ENCODE measurements around the gene CDHR5. TPM values are rescaled to one million over a fixed set of nuclear protein-coding genes. Genes with fewer than 3 reads are reported as not detected.

CDHR5 gene
- total RNA-seq, 1 donor from 2014 or later, result not detected

DNA sequence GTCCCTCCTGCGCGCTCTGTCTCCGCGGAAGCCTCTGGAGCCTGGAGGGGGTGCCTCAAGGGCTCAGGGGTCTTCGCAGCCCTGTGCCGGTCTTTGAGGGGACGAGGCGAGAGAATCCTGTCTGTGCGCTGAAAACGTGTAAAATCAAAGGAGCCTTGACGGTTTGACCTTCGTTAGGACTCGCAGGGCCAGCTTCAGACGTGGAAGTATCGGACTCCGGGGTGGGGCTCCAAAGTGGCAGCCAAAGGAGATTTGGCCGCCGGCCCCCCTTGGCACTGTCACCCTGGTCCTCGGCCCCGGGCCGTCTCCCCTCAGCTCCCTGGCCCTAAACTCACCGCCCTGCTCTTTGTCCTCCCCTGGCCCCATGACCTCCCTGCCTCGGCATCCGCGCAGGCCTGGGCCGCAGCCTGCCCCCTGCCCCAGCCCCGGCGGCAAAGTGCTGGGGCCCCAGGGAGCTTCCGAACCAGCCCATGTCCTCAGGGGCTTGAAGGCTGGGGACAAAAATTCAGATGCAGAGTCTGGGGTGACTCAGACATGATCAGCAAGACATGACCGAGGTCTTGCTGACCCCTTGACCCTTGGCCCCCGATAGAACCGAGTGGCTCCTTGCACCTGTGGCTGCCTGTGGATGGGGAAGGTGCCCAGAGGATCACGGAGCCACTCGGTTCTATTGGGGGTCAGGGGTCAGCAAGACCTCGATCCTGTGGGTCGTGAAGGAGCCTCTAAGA, 55.4 kb downstream of the CDHR5 start:
- H3K9me3 ChIP-seq (ENCODE audit: low read depth), result no peaks in the 10 kb centered on the region
- peaks cover 35% of the 10 kb centered on the region for H4K20me1 ChIP-seq (ENCODE audit: low read depth)
- peak overlapping the region; percentile 90 for H3K4me3 ChIP-seq
- no peak overlapping the region for H2AFZ ChIP-seq (replicated peaks)
- peaks cover 36% of the 10 kb centered on the region for H3K4me1 ChIP-seq
- TF ChIP-seq EZH2phosphoT487 (IDR thresholded peaks at IDR 0.05) (no peak), EZH2 (IDR thresholded peaks at IDR 0.05) (no peak)
- TF ChIP-seq, protein P1, sequence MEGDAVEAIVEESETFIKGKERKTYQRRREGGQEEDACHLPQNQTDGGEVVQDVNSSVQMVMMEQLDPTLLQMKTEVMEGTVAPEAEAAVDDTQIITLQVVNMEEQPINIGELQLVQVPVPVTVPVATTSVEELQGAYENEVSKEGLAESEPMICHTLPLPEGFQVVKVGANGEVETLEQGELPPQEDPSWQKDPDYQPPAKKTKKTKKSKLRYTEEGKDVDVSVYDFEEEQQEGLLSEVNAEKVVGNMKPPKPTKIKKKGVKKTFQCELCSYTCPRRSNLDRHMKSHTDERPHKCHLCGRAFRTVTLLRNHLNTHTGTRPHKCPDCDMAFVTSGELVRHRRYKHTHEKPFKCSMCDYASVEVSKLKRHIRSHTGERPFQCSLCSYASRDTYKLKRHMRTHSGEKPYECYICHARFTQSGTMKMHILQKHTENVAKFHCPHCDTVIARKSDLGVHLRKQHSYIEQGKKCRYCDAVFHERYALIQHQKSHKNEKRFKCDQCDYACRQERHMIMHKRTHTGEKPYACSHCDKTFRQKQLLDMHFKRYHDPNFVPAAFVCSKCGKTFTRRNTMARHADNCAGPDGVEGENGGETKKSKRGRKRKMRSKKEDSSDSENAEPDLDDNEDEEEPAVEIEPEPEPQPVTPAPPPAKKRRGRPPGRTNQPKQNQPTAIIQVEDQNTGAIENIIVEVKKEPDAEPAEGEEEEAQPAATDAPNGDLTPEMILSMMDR (IDR thresholded peaks at IDR 0.05), result no peak
- H3K9ac ChIP-seq, result peak overlapping the region; percentile 27
- H3K4me3 Mint-ChIP-seq, result peak overlapping the region; percentile 86
- H3K36me3 ChIP-seq, result no peaks in the 10 kb centered on the region
- H3K79me2 ChIP-seq (ENCODE audit: low read depth), result peaks cover 7% of the 10 kb centered on the region
- peak overlapping the region; percentile 98 for H3K4me2 ChIP-seq
- DNase-seq (ENCODE audit: low spot score), result peak; percentile 56
- H3K27me3 ChIP-seq, result peaks cover 4% of the 10 kb centered on the region
- H3K27me3 Mint-ChIP-seq (ENCODE audit: insufficient read depth, low read depth), result peaks cover 11% of the 10 kb centered on the region
- H3K36me3 Mint-ChIP-seq, result no peaks in the 10 kb centered on the region
- no peaks in the 10 kb centered on the region for H3K9me3 Mint-ChIP-seq
- H3K4me1 Mint-ChIP-seq, result peaks cover 19% of the 10 kb centered on the region
- H3F3A ChIP-seq (ENCODE audit: low read depth), result peaks cover 51% of the 10 kb centered on the region
- H3K27ac Mint-ChIP-seq, result peak overlapping the region; percentile 72
- no peak overlapping the region for H3K27ac ChIP-seq

GRCh38 chr11:568306-569157, 56.2 kb downstream of the CDHR5 start:
- H3K9me3 Mint-ChIP-seq, result no peaks in the 10 kb centered on the region

GRCh38 chr11:567629-568292, 57.0 kb downstream of the CDHR5 start:
- no peak overlapping the region for H3K27ac ChIP-seq
- no peaks in the 10 kb centered on the region for H3K27me3 ChIP-seq
- peak overlapping the region; percentile 90 for H3K4me3 ChIP-seq
- no peaks in the 10 kb centered on the region for H3K9me3 ChIP-seq (ENCODE audit: low read depth)
- H2AFZ ChIP-seq (replicated peaks), result no peak overlapping the region
- H3K79me2 ChIP-seq (ENCODE audit: low read depth), result peaks cover 7% of the 10 kb centered on the region
- Mint-ChIP-seq H3K36me3 (no peaks in the 10 kb centered on the region), H3K27ac (no peak overlapping the region), H3K4me1 (peaks cover 12% of the 10 kb centered on the region), H3K27me3 (ENCODE audit: insufficient read depth, low read depth) (peaks cover 11% of the 10 kb centered on the region), H3K9me3 (no peaks in the 10 kb centered on the region), H3K4me3 (peak overlapping the region; percentile 92)
- H3K9ac ChIP-seq, result peak overlapping the region; percentile 11
- peaks cover 45% of the 10 kb centered on the region for H3F3A ChIP-seq (ENCODE audit: low read depth)
- H3K4me1 ChIP-seq, result peaks cover 32% of the 10 kb centered on the region
- TF ChIP-seq EZH2 (IDR thresholded peaks at IDR 0.05) (no peak), EZH2phosphoT487 (IDR thresholded peaks at IDR 0.05) (no peak)
- TF ChIP-seq, protein P1 (IDR thresholded peaks at IDR 0.05), result no peak
- peak overlapping the region; percentile 83 for H3K4me2 ChIP-seq
- DNase-seq (ENCODE audit: low spot score), result no peak
- H4K20me1 ChIP-seq (ENCODE audit: low read depth), result peaks cover 39% of the 10 kb centered on the region
- H3K36me3 ChIP-seq, result no peaks in the 10 kb centered on the region

More at GRCh38 chr11:568306-569157, 56.2 kb downstream of the CDHR5 start:
- Histone ChIP-seq H3K9ac (peak overlapping the region; percentile 27), H3K4me2 (peak overlapping the region; percentile 98), H4K20me1 (ENCODE audit: low read depth) (peaks cover 39% of the 10 kb centered on the region), H3K27ac (no peak overlapping the region), H3K36me3 (no peaks in the 10 kb centered on the region), H3K79me2 (ENCODE audit: low read depth) (peaks cover 7% of the 10 kb centered on the region), H3F3A (ENCODE audit: low read depth) (peaks cover 48% of the 10 kb centered on the region), H3K4me3 (peak overlapping the region; percentile 90), H3K9me3 (ENCODE audit: low read depth) (no peaks in the 10 kb centered on the region), H2AFZ (replicated peaks) (no peak overlapping the region), H3K4me1 (peaks cover 32% of the 10 kb centered on the region), H3K27me3 (no peaks in the 10 kb centered on the region)
- peaks cover 14% of the 10 kb centered on the region for H3K4me1 Mint-ChIP-seq
- no peak overlapping the region for H3K27ac Mint-ChIP-seq
- no peaks in the 10 kb centered on the region for H3K36me3 Mint-ChIP-seq
- peak; percentile 98 for DNase-seq (ENCODE audit: low spot score)
- TF ChIP-seq EZH2phosphoT487 (IDR thresholded peaks at IDR 0.05), result no peak
- TF ChIP-seq, protein P1 (IDR thresholded peaks at IDR 0.05), result no peak
- peak overlapping the region; percentile 86 for H3K4me3 Mint-ChIP-seq
- H3K27me3 Mint-ChIP-seq (ENCODE audit: insufficient read depth, low read depth), result peaks cover 11% of the 10 kb centered on the region
